ENCODE measurements around the gene WSCD2.

WSCD2 gene

GRCh38 chr12:108109504-108109903 is 19.6 kb upstream of the WSCD2 start:
- DNase-seq (ENCODE audit: low read depth) = no peak

DNA sequence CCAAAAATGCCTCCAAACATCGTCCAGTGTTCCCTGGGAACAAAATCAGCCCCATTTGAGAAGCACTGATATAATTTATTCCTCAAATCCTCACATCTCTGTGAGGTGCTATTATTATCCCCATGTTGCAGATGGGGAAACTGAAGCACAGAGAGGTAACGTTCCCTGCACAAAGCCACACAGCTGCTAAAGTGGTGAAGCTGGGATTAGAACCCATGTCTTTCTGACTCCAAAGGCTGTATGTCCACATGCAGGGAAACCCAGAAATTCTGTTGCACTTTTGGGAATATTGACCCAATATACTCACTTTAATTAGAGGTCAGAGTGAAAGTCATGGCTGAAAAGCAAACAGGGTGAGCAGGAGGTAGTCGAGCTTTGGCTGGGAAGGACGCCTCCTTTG is 19.1 kb upstream of the WSCD2 start:
- DNase-seq (ENCODE audit: low read depth) = no peak

DNA sequence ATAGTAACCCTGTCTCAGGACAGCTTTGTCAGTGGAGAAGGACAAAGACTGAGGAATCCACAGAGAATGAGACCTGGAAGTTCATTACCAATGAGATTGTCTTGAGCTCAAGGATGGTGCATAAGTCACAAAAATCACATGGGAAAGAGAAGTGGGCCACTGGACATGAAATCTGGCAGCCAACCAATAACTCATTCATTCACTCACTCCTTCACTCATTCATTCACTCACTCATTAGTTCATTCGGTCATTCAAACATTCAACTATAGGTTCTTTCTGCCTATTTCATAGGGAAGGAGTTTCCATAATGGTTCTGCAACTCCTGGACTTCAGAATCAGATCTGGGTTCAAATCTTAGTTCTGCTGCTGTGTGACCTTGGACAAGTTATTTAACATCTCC is 18.2 kb upstream of the WSCD2 start:
- DNase-seq (ENCODE audit: low read depth) = no peak

DNA sequence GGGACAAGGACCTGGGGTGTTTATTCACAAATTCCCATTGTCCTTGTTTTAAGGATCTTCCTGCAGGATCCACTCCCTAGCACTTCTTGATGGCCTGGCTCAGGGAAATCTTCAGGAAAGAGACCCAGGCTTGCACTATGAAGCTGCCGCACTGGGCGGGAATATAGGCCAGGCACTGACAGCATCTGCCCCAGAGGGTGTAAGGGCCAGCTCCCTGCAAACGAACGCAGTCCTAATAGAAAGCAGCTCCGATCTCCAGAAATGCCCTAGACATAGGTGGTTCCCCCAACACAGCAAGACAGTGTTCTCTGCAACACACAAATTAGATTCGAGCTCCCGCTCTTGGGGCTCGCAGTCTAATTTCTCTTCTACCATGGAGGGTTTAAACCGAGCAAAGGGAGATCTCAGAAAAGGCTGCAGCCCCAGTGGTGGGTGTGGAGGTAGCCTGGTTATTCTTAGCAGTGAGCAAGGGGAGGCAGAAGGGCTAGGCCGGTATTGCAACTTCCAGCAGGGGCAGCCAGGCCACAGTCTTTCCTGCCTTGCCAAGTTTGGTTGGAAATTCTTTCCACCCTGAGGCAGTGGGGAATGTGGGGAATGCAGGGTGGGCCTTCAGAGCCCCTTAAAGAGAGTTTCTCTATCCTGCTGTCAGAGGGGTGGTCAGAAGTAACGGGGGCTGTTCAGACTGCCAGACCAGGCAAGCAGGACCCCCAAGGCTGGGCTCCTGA is 16.1 kb upstream of the WSCD2 start:
- DNase-seq (ENCODE audit: low read depth) = no peak

GRCh38 chr12:108115123-108116121 is 13.7 kb upstream of the WSCD2 start:
- DNase-seq (ENCODE audit: low read depth) = no peak

GRCh38 chr12:108116254-108116653 is 12.8 kb upstream of the WSCD2 start:
- no peak for DNase-seq (ENCODE audit: low read depth)

DNA sequence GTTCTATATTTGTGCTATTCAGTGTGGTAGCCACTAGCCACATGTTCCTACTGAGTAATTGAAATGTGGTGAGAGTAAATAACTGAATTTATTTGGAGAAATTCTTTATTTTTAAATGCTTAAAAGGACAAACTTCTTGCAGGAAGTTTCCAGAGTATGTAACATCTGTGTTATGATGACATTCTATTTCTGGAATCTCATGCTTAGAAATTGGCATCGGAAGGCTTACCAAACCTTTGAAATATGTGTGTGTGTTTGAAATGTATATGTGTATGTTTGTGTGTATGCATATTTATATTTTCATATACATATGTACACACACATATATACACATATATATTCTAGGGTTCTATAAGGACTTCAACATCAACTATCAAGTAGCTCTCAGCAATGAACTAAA is 12.4 kb upstream of the WSCD2 start:
- no peak for DNase-seq (ENCODE audit: low read depth)

- no peak for DNase-seq (ENCODE audit: low read depth)
Measured at GRCh38 chr12:108117163-108117849, 11.8 kb upstream of the WSCD2 start.

GRCh38 chr12:108117902-108118301 is 11.2 kb upstream of the WSCD2 start:
- DNase-seq (ENCODE audit: low read depth) = no peak

DNA sequence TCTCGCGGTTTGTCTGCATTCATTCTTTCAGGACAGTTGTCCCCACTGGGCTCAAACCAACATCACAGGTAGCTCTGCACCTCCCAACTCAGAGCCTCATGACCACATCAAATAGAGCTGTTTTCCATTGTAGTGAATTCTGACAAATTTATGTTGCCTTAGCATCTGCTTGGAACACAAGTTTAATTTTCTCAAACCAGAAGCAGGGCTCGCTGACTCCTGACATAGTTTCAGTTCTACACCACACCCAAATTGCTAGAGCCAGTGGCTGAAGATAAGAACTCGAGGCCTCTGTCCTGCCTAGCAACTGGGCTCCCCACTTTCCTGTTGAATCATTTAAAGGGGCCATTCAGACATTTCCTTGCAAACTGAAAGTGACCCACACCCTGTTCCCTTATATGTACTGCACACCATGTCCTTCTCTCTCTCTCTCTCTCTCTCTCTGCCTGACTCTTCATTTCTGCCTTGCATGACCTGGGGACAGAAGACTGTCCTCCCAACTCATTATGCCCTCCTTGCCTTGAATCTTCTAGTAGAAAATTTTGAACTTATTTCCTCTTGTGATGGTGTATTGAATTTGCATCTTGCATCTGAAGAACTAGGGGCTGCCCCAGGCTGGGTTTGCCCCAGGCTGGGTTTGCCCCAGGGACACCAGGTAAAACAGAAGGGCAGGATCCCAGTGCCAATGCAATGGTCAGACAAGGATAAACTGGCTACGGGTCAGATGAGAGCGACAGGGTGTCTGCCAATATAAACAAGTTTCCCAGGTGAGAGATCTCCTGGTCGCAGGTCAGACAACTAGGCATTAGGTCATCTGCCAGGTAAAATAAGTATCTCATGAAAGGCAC is 9.7 kb upstream of the WSCD2 start:
- DNase-seq (ENCODE audit: low read depth) = no peak

GRCh38 chr12:108119974-108120862 is 8.9 kb upstream of the WSCD2 start:
- DNase-seq (ENCODE audit: low read depth) = no peak

DNA sequence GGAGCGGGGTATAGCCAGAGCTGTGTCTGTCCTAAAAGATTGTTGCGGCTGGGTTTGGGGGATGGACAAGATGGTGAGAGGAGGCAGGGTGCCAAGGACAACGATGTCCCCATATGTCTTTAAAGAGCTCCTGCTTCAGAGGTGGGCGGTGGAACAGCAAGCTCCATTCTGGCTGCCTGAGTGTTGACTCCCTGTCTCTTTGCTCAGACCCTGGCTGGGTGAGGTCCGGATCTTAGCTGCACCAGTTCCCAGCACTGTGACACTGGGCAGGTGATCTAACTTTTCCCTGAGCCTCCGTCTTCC is 8.3 kb upstream of the WSCD2 start:
- DNase-seq (ENCODE audit: low read depth) = no peak

GRCh38 chr12:108121320-108121719 is 7.8 kb upstream of the WSCD2 start:
- DNase-seq (ENCODE audit: low read depth) = no peak

GRCh38 chr12:108121728-108122471 is 7.2 kb upstream of the WSCD2 start:
- DNase-seq (ENCODE audit: low read depth) = no peak

DNA sequence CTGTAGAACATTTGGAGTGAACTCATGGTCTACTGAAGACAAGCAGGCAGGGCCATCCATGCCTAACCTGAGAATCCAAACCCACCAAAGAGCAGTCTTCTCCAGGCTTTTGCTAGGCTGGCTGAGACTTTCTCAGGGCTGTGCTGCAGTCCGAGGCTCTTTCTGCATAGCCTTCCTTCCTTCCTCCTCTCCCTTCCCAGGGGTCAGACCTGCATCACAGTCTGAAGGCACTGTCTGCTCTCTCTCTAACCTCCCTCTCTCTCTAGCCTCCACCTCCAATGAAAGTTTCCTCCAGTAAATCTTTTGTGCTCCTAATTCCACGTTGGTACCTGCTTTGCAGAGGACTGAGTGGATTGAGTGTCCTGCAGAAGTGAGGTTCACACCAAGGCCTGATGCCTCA is 6.4 kb upstream of the WSCD2 start:
- DNase-seq (ENCODE audit: low read depth) = no peak

DNA sequence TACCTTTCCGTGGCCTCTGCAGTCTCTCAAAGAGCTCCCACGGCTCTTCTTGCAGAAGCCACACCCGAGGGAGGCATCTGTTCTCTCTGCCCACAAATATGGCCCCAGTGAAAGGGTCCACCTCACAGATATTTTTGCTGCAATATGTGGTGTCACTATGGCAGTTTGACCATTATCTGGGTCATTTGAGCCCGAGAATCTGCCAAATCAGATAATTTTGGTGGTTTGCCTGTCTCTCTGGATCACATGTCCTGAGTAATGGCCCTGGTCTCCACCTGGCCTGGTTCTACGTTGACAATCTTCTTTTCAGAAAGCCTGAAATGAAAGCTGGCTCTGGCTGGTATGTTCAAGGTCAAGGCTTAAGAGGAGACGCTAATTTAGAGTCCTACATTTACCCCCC is 5.7 kb upstream of the WSCD2 start:
- DNase-seq (ENCODE audit: low read depth) = no peak

GRCh38 chr12:108125073-108125472 is 4.0 kb upstream of the WSCD2 start:
- DNase-seq (ENCODE audit: low read depth) = no peak

- no peak for DNase-seq (ENCODE audit: low read depth)
Measured at GRCh38 chr12:108126212-108126611, 2.9 kb upstream of the WSCD2 start.

DNA sequence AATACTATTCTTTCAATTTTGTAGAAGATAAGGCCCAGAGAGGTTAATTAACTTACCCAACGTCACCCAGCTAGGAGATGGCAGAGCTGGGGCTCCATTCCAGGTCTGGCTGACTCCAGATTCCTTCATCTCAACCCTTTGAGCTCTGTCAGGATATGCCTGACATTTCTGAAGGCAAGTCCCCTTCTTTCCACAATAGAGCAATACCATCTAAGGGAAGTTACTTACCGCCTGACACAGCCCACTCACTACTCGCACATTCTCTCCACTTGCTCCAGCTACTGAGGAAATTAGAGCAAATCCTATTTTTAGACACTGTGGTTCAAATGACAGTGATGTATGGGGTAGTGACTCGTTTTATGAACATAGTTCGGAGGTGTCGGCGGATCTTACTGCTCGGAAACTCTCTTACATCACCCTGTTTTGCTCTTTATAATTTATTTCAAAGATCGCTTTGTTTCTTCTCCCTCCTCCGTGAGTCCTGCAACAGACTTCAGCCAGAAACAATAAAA is 2.0 kb upstream of the WSCD2 start:
- no peak for DNase-seq (ENCODE audit: low read depth)

- DNase-seq (ENCODE audit: low read depth) = no peak
Measured at GRCh38 chr12:108127654-108128053, 1.4 kb upstream of the WSCD2 start.
